ENCODE results near the gene TNFAIP8L2.

DNA sequence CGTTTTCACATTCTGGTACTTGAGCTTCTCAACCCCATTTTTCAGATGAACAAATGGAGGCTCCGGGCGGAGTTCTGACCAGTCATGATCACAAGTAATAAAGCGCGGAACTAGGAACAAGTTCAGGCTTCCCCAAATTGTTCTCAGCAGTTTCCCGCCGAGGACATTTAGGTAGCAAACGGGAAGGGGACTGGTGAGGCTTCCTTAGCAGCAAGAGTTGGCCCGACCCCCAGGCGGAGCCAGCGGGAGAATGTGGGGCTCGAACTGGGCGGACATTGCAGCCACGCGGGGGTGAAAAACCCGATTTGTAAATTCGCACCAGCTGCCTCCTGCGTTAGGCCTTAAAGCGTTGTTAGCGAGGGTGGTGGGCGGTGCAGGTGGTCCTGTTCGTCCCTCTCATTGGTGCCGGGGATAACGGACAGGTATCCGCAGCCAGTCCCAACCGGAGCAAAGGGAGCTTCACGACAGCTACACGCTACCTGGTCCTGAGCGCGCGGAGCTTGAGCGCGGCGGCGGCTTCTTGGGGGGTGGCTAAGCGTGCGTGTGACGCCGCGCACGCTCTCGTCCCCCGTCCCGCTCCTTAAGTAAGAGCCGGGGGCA lies 25.4 kb upstream of the TNFAIP8L2 start:
- TF ChIP-seq CTCF (IDR thresholded peaks at IDR 0.05) (peak in 1 of 3 donors; percentile 22), POLR2A (IDR thresholded peaks at IDR 0.05) (peak; percentile 53)

Measured in ovary (tissue), 3 donors.